ENCODE results near the gene GALNS.

Gene GALNS

GRCh38 chr16:88888461-88889387 lies 32.0 kb upstream of the GALNS start:
- DNase-seq: peak; percentile 50

- DNase-seq: no peak
These were observed 31.3 kb upstream of the GALNS start for GRCh38 chr16:88888057-88888456.

- no peak for DNase-seq
These were observed 30.2 kb upstream of the GALNS start for GRCh38 chr16:88886845-88887521.

GRCh38 chr16:88886420-88886844 lies 29.7 kb upstream of the GALNS start:
- no peak for DNase-seq

GRCh38 chr16:88885693-88886280 lies 29.0 kb upstream of the GALNS start:
- no peak for DNase-seq

- no peak for DNase-seq
These were observed 28.0 kb upstream of the GALNS start for GRCh38 chr16:88884569-88885271.

- no peak for DNase-seq
These were observed 27.2 kb upstream of the GALNS start for GRCh38 chr16:88883946-88884345.

- DNase-seq: no peak
These were observed 26.6 kb upstream of the GALNS start for GRCh38 chr16:88883117-88883895.

- no peak for DNase-seq
These were observed 25.7 kb upstream of the GALNS start for GRCh38 chr16:88882358-88883030.

GRCh38 chr16:88881675-88882357 lies 25.1 kb upstream of the GALNS start:
- DNase-seq: no peak

GRCh38 chr16:88881007-88881615 lies 24.4 kb upstream of the GALNS start:
- no peak for DNase-seq

- no peak for DNase-seq
These were observed 23.7 kb upstream of the GALNS start for GRCh38 chr16:88880226-88881006.

GRCh38 chr16:88879788-88880055 lies 23.0 kb upstream of the GALNS start:
- DNase-seq: no peak

- DNase-seq: no peak
These were observed 22.4 kb upstream of the GALNS start for GRCh38 chr16:88878967-88879787.

GRCh38 chr16:88878356-88878755 lies 21.6 kb upstream of the GALNS start:
- no peak for DNase-seq

- DNase-seq: no peak
These were observed 21.0 kb upstream of the GALNS start for GRCh38 chr16:88877564-88878289.

GRCh38 chr16:88876942-88877526 lies 20.3 kb upstream of the GALNS start:
- DNase-seq: no peak

GRCh38 chr16:88875703-88876234 lies 19.0 kb upstream of the GALNS start:
- no peak for DNase-seq
